Keratinocyte (primary cell): ENCODE data around the gene MMP28.

Experiments
- EZH2 ChIP-seq: IDR thresholded peaks from one replicate; pipeline ENCODE4 v1.6.1; 2012; ENCODE audit warnings: inconsistent platforms, mild to moderate bottlenecking, low read length, moderate library complexity
- TF ChIP-seq, protein P1 (sequence below), 3 experiments: IDR thresholded peaks in 1 of 3; conservative IDR thresholded peaks in 1 of 3; optimal IDR thresholded peaks in 1 of 3; 2 replicates in 2 of 3; 3 replicates in 1 of 3; pipeline versions ENCODE3 to v1.5.1; 2011; ENCODE audit warnings: low read length in 3 of 3, mild to moderate bottlenecking in 3 of 3, moderate library complexity in 2 of 3, control low read depth in 1 of 3, inconsistent platforms in 1 of 3; ENCODE audit not compliant: insufficient read depth in 2 of 3; ENCODE audit errors: extremely low read depth in 1 of 3

DNA sequence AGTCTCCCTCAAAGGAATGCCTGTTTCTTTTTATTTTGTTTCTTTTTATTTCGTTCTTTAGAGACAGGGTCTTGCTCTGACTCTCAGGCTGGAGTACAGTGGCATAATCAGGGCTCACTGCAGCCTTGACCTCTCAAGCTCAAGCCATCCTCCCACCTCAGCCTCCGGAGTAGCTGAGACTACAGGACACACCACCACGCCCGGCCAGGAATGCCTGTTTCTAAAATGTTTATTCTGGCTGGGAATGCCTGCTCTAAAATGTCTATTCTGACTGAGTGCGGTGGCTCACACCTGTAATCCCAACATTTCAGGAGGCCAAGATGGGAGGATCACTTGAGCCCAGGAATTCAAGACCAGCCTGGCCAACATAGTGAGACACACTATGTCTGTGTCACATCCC is 2.5 kb upstream of the MMP28 start:
- TF ChIP-seq, protein P1, sequence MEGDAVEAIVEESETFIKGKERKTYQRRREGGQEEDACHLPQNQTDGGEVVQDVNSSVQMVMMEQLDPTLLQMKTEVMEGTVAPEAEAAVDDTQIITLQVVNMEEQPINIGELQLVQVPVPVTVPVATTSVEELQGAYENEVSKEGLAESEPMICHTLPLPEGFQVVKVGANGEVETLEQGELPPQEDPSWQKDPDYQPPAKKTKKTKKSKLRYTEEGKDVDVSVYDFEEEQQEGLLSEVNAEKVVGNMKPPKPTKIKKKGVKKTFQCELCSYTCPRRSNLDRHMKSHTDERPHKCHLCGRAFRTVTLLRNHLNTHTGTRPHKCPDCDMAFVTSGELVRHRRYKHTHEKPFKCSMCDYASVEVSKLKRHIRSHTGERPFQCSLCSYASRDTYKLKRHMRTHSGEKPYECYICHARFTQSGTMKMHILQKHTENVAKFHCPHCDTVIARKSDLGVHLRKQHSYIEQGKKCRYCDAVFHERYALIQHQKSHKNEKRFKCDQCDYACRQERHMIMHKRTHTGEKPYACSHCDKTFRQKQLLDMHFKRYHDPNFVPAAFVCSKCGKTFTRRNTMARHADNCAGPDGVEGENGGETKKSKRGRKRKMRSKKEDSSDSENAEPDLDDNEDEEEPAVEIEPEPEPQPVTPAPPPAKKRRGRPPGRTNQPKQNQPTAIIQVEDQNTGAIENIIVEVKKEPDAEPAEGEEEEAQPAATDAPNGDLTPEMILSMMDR (optimal IDR thresholded peaks at IDR 0.05 in 1 of 3, IDR thresholded peaks at IDR 0.05 in 1 of 3, conservative IDR thresholded peaks at IDR 0.05 in 1 of 3; ENCODE audit: extremely low read depth in 1 of 3, insufficient read depth in 2 of 3, low read length in 3 of 3), result no peak
- TF ChIP-seq EZH2, result no peak
